ENCODE data around the gene WDR86. TPM values are rescaled to one million over a fixed set of nuclear protein-coding genes. Genes with fewer than 3 reads are reported as not detected.

Gene WDR86
- total RNA-seq, 2 donors from 2014 or later, result 8.5 TPM; not detected in 1

- Histone ChIP-seq H3K4me3 (no peak overlapping the region), H3K9me3 (peaks cover 6% of the 10 kb centered on the region), H3K36me3 (no peaks in the 10 kb centered on the region), H3K4me1 (ENCODE audit: control insufficient read depth in 1 of 2, low read depth in 2 of 2) (peaks cover 0 to 3% of the 10 kb centered on the region in 2 donors), H3K27ac (no peak overlapping the region), H3K27me3 (replicated peaks; ENCODE audit: insufficient read depth) (peaks cover under 1% of the 10 kb centered on the region)
- DNase-seq (ENCODE audit: low spot score) (no peak), ATAC-seq (ENCODE audit: insufficient number of reproducible peaks, low FRiP score, low read depth) (no peak)
- no peak for TF ChIP-seq CTCF (IDR thresholded peaks at IDR 0.05)
These were observed 5.7 kb upstream of the WDR86 start for GRCh38 chr7:151415375-151416105.

- no peak for TF ChIP-seq CTCF (IDR thresholded peaks at IDR 0.05)
- H3K27me3 ChIP-seq (replicated peaks; ENCODE audit: insufficient read depth), result peaks cover 20% of the 10 kb centered on the region
- ATAC-seq (ENCODE audit: insufficient number of reproducible peaks, low FRiP score, low read depth), result no peak
These were observed 3.4 kb upstream of the WDR86 start for GRCh38 chr7:151413241-151413640.

DNA sequence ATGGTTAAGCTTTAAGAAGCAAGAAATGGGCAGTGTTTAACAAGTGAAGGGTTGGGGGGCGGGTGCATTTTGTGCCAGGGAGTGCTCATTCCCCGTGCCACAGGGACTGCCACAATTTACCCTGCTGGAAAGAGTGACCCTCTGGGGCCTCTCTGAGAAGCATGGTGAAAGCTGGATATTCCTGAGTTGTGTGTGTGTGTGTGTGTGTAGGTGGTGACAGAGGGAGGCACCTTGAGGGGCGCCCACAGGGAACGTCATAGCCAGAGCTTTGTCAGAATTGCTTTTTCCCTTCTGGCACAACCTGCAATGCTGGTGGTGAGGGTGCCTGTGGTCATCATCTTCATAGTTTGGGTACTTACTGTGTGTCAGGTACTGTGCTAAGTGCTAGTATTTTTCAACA, 2.5 kb upstream of the WDR86 start:
- Histone ChIP-seq H3K27ac (no peak overlapping the region), H3K4me3 (no peak overlapping the region), H3K4me1 (ENCODE audit: control insufficient read depth in 1 of 2, low read depth in 2 of 2) (peaks cover 11 to 24% of the 10 kb centered on the region in 2 donors), H3K27me3 (replicated peaks; ENCODE audit: insufficient read depth) (peaks cover 20% of the 10 kb centered on the region), H3K9me3 (no peaks in the 10 kb centered on the region), H3K36me3 (no peaks in the 10 kb centered on the region)
- no peak for TF ChIP-seq CTCF (IDR thresholded peaks at IDR 0.05)
- ATAC-seq (ENCODE audit: insufficient number of reproducible peaks, low FRiP score, low read depth), result no peak
- DNase-seq (ENCODE audit: low spot score), result no peak

More at GRCh38 chr7:151413241-151413640, 3.4 kb upstream of the WDR86 start:
- H3K27ac ChIP-seq, result no peak overlapping the region
- H3K4me3 ChIP-seq, result no peak overlapping the region
- no peaks in the 10 kb centered on the region for H3K9me3 ChIP-seq
- no peak for DNase-seq (ENCODE audit: low spot score)
- H3K4me1 ChIP-seq (ENCODE audit: control insufficient read depth in 1 of 2, low read depth in 2 of 2), result peaks cover 11 to 24% of the 10 kb centered on the region in 2 donors
- H3K36me3 ChIP-seq, result no peaks in the 10 kb centered on the region

DNA sequence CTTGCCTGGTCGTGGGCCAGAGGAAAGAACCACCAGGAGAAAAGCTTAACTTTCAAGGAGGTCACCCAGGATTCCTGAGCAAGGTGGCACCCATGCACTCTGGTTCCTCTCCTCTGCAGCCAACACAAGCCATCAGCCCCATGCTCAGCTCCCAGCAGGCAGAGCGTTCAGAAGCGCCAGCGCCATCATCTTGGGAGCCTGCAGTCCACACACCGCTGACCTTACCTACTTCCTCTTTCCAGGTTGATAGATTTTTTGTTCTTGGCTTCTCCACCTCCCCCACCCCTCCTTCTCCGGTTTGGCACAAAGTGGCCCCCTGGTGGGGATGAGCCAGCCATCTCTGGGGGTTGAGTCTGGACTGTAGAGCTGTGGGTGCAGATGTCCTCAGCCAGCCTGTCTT, 1.7 kb upstream of the WDR86 start:
- H3K4me1 ChIP-seq (ENCODE audit: control insufficient read depth in 1 of 2, low read depth in 2 of 2), result peaks cover 11 to 24% of the 10 kb centered on the region in 2 donors
- no peaks in the 10 kb centered on the region for H3K9me3 ChIP-seq
- no peak overlapping the region for H3K27ac ChIP-seq
- no peak for TF ChIP-seq CTCF (IDR thresholded peaks at IDR 0.05)
- H3K36me3 ChIP-seq, result no peaks in the 10 kb centered on the region
- H3K4me3 ChIP-seq, result no peak overlapping the region
- peaks cover 20% of the 10 kb centered on the region for H3K27me3 ChIP-seq (replicated peaks; ENCODE audit: insufficient read depth)
- ATAC-seq (ENCODE audit: insufficient number of reproducible peaks, low FRiP score, low read depth) (no peak), DNase-seq (ENCODE audit: low spot score) (no peak)

DNA sequence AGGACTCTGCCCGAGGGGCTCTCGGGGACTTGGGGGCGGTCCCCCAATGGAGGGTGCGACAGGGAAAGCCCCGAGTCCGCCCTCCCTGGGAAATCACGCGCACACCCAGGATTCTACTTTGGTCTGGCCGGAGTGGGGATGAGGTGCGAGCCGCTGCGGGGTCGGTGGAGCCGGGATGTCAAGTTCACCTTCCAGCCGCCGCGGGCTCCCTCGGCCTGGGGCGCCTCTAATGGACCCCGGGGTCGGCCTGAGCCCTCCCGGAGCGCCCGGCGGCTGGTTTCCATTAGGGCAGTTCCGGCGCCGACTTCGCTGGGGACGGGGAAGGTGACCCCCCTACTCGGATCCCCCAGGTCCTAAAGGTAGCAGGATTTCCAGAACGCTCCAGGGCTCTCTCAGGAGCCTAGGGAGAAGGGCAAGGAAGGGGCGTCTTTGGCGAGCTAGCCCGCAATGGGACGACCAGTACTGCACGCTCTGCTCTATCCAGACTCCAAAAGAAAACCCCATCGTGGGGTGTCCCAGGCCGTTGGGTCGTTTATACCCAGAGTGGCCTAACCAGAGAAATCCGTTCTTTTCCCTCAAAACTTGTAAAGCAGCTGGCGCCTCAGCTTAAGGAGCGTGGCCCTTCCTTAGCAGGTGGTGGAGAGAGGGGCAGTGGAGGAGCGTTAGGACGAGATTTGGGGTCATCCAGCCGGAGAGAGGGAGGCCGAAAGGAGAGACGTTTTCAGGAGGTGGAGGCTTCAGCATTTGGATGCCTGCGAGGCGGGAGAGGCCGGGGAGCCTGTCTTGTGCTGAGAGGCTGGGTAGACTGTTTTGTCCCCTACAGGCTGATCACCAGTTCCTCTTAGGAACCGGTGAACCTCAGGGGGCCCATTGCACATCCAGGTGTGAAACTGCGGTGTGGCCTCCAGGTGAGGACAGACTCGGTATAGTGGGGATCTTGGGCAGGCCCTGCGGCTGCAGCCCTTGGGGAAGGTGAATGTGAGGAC, 860 bp upstream of the WDR86 start:
- peaks cover 11 to 24% of the 10 kb centered on the region in 2 donors for H3K4me1 ChIP-seq (ENCODE audit: control insufficient read depth in 1 of 2, low read depth in 2 of 2)
- ATAC-seq (ENCODE audit: insufficient number of reproducible peaks, low FRiP score, low read depth), result no peak
- H3K27me3 ChIP-seq (replicated peaks; ENCODE audit: insufficient read depth), result peaks cover 20% of the 10 kb centered on the region
- no peaks in the 10 kb centered on the region for H3K36me3 ChIP-seq
- H3K9me3 ChIP-seq, result no peaks in the 10 kb centered on the region
- no peak for TF ChIP-seq CTCF (IDR thresholded peaks at IDR 0.05)
- H3K27ac ChIP-seq, result no peak overlapping the region
- H3K4me3 ChIP-seq, result peak overlapping the region; percentile 70
- no peak for DNase-seq (ENCODE audit: low spot score)
